Measurements from ENCODE around the gene PCNX3.

The PCNX3 gene

DNA sequence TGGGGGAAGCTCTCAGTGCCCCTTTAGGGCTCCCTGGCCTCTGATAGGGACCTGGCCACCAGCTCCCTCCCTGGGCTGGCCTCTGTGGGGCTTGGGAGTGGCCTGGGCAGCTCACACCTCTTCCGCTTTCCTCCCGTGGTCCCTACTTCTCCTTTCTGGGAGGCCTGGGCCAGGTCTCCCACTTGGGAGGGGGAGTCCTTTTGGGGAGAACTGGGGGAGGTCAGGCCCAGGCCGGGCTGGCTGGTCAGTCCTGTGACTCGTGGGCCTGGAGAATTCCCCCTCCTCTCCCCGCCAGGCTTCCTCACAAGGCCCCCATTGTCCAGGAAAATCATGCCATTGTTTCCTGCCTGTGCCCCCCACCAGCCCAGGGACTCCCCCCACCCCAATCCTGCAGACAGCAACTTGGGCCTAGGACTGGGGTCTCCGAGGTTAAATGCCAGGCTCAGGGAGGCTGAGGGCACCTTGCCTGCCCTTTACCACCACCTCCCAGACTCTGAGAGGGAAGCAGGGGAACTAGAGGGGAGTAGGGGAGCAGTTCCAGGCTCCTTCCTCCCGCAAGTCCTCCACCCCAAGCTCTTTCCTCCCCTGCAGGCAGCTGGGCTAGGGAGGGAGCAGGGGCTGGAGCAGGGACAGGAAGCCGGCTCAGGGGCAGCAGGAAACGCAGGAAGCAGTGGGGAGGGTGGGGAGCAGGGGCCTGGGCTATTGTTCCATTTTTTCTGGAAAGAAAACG lies 4.4 kb upstream of the PCNX3 start:
- DNase-seq (ENCODE audit: low spot score) = no peak
- H3K27ac ChIP-seq = peak overlapping the region; percentile 93
- TF ChIP-seq, protein P1, sequence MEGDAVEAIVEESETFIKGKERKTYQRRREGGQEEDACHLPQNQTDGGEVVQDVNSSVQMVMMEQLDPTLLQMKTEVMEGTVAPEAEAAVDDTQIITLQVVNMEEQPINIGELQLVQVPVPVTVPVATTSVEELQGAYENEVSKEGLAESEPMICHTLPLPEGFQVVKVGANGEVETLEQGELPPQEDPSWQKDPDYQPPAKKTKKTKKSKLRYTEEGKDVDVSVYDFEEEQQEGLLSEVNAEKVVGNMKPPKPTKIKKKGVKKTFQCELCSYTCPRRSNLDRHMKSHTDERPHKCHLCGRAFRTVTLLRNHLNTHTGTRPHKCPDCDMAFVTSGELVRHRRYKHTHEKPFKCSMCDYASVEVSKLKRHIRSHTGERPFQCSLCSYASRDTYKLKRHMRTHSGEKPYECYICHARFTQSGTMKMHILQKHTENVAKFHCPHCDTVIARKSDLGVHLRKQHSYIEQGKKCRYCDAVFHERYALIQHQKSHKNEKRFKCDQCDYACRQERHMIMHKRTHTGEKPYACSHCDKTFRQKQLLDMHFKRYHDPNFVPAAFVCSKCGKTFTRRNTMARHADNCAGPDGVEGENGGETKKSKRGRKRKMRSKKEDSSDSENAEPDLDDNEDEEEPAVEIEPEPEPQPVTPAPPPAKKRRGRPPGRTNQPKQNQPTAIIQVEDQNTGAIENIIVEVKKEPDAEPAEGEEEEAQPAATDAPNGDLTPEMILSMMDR (conservative IDR thresholded peaks at IDR 0.05; ENCODE audit: low read depth) = no peak
- POLR2A ChIA-PET (ENCODE audit: low non-redundant PET) = no interaction called here
- CTCF ChIA-PET = interaction anchor here (0.6 to 0.7 kb wide), 3 partner anchors 18 to 35 kb away, joined by 3 to 4 read pairs (median 4); no protein-coding TSS in a partner anchor

DNA sequence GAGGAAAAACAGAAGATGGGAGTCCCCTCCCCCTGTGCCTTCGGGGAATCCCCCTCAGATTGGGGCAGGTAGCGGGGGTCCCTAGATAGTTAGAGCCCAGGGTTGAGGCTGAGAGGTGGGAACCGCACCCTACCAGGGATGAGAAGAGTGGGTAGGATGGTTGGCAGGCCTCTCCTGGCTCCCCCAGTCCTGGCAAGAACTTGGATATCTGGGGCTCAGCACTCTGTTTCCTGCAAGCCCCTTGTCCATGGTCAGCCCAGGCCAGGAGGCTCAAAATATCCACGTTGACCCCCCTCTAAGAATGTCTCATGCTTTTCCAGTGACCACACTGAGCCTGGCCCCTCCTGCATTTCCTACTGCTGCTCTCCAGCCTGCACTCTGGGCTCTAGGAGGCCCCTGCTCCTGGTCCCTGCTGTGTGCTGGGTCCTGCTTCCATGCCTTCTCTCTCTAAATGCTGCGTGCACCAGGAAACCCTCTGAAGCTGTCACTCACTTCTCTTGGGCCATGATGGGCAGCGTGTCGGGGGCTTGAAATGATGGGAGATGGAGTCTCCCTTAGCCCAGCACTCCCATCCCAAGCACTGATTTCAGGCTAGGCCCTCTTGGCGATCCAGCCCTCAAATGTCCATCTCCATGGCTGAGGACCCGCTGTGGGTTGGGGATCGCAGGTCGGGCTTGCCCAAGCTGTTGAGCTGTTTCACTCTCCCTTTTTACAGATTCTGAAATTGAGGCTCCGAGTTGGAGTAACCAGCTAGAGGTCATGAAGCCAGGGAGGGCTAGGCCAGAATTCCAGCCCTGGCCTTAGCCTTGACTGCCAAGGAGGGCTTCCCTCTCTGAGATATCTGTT lies 3.6 kb upstream of the PCNX3 start:
- peak overlapping the region; percentile 93 for H3K27ac ChIP-seq
- TF ChIP-seq, protein P1 (conservative IDR thresholded peaks at IDR 0.05; ENCODE audit: low read depth) = no peak
- no peak for DNase-seq (ENCODE audit: low spot score)
- ChIA-PET CTCF (interaction anchor here (0.6 kb wide), 2 partner anchors 45 to 86 kb away, joined by 3 to 4 read pairs; no protein-coding TSS in a partner anchor), POLR2A (ENCODE audit: low non-redundant PET) (interaction anchor here (1.1 kb wide), 1 partner anchor 72 kb away, joined by 4 read pairs; no protein-coding TSS in a partner anchor)

DNA sequence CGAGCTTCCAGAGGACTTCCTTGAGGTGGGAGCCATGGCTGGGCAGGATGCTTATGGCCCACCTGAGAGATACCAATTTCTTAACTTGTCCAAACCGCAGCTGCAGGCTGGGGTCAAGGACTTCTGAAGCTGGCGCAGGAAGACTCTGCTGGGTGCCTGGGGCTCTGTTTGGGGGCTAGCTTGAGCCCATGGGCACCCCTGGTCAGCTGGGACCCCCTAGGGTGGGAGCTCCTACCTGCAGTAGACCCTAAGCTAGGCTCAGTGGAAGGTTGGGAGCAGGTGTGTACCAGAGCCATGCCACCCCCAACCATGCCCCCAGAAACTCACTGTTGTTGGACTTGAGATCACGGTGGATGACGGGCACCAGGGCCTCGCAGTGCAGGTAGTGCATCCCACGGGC lies 2.9 kb upstream of the PCNX3 start:
- peak overlapping the region; percentile 93 for H3K27ac ChIP-seq
- TF ChIP-seq, protein P1 (conservative IDR thresholded peaks at IDR 0.05; ENCODE audit: low read depth) = no peak
- CTCF ChIA-PET = interaction anchor here (0.6 kb wide), 2 partner anchors 44 to 87 kb away, joined by 3 to 4 read pairs; no protein-coding TSS in a partner anchor
- POLR2A ChIA-PET (ENCODE audit: low non-redundant PET) = interaction anchor here (0.9 to 1.1 kb wide), 3 partner anchors 19 to 73 kb away, joined by 3 to 4 read pairs (median 3); no protein-coding TSS in a partner anchor
- no peak for DNase-seq (ENCODE audit: low spot score)

DNA sequence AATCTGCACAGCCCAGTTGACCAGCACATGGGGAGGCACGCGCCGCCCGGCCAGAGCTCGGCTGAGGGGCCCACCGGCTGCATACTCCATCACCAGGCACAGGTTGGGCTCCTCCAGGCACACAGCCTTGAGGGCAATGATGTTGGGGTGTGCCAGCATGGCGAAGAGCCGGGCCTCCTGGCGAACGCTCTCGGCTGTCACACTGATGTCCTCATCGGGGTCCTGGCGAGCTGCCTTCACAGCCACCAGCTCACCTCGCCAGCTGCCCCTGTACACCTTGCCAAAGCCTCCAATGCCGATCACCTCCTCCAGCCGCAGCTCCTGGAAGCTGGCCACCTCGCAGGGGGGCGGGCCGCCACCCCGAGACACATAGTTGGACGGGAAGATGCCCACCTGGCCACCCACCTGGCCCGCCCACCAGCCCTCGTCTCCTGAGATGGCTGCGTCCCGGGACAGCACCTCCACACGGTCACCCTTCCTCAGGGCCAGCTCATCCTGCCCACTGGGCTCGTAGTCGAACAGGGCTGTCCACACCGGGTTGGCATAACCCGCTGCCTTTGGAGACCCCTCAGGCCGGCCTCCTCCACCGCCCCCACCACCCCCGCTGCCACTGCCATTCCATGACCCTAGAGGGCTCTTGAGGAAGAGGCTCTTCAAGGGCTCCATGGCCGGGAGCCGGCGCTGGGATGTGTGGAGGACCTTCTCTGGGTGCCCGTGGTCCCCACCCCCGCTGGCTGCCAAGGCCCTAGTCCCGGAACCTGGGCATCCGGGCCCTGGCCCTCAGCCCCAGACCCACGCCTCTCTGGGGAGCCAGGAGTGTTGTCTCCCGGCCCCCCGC lies 2.3 kb upstream of the PCNX3 start:
- CTCF ChIA-PET = interaction anchor here (0.6 kb wide), 3 partner anchors 43 to 962 kb away, joined by 3 to 4 read pairs (median 4); partner anchors contain the start of gene RELA
- TF ChIP-seq, protein P1 (conservative IDR thresholded peaks at IDR 0.05; ENCODE audit: low read depth) = no peak
- POLR2A ChIA-PET (ENCODE audit: low non-redundant PET) = interaction anchor here (0.9 to 1.1 kb wide), 3 partner anchors 20 to 73 kb away, joined by 3 to 4 read pairs (median 3); no protein-coding TSS in a partner anchor
- no peak for DNase-seq (ENCODE audit: low spot score)
- peak overlapping the region; percentile 93 for H3K27ac ChIP-seq

DNA sequence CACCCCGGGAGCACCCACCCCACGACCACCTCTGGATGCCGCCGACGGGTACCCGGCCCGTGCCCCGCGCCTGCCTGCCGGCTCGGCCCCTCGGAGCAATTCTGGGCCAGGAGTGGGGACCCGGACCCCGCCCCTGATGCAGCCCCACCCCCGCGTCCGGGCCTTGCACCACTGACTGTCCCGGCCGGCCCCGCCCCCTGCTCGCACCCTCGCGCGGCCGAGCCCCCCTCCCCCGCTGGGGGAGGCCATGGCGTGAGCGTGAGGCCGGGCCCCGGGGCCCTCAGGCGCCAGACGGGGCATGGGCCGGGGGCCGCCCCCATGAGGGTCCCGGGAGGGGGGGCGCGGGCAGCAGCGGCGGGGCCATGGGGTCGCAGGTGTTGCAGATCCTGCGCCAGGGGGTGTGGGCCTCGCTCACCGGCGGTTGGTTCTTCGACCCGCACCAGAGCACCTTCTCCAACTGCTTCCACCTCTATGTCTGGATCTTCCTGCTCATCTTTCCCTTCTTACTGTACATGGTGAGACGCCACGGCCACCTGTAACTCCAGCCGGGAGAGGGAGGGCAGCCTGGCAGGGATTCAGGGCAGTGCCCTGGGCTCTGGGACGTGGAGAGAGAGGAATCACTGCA lies 486 bp downstream of the PCNX3 start:
- ChIA-PET CTCF (interaction anchor here (1.9 kb wide), 1 partner anchor 75 kb away, joined by 6 read pairs; no protein-coding TSS in a partner anchor), POLR2A (ENCODE audit: low non-redundant PET) (interaction anchor here (1.3 kb wide), 1 partner anchor 97 kb away, joined by 4 read pairs; no protein-coding TSS in a partner anchor)
- peak overlapping the region; percentile 93 for H3K27ac ChIP-seq
- TF ChIP-seq, protein P1 (conservative IDR thresholded peaks at IDR 0.05; ENCODE audit: low read depth) = no peak
- DNase-seq (ENCODE audit: low spot score) = no peak

Measured in RWPE1 (cell line).